ENCODE results near the gene SAG. TPM values are rescaled to one million over a fixed set of nuclear protein-coding genes. Genes with fewer than 3 reads are reported as not detected.

Gene SAG
- total and polyA plus RNA-seq, 8 donors: not detected

DNA sequence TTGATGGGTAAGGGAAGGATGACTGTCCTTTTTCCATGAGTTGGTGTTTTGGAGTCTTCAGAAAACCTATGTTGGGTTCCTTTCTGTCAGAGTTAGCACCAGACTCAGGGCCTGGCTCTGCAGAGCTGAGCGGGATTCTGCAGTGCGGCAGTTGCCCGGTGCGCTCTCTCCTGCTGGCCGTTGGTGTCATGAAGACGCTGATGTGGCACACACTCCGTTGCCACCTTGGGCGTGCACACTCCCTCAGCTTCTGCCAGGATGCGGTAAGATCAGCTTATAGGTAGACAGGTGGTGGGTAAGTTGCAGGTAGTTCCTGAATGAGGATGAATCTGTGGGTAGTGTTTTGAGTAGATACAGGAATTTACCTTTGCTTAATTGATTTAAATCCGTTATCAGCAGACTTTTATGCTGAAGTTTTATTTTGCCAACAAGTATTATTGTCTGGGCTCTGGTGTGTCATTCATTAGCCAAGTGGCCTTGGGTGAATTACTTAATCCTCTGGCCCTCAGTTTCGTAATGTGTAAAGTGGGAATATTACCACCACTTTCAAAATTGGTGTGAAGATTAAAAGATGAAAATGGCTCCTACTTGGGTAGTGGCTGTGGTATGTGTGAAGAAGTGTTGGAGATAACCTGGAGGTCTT lies 73.5 kb downstream of the SAG start:
- Histone ChIP-seq H3K9me3 (no peaks in the 10 kb centered on the region), H3K27me3 (no peaks in the 10 kb centered on the region), H3K36me3 (no peaks in the 10 kb centered on the region), H3K27ac (no peak overlapping the region), H3K4me3 (no peak overlapping the region), H3K4me1 (peaks cover 0 to 5% (median 0%) of the 10 kb centered on the region in 3 donors)
- FAIRE-seq (no peak), ATAC-seq (no peak), DNase-seq (no peak)
- TF ChIP-seq, protein P1, sequence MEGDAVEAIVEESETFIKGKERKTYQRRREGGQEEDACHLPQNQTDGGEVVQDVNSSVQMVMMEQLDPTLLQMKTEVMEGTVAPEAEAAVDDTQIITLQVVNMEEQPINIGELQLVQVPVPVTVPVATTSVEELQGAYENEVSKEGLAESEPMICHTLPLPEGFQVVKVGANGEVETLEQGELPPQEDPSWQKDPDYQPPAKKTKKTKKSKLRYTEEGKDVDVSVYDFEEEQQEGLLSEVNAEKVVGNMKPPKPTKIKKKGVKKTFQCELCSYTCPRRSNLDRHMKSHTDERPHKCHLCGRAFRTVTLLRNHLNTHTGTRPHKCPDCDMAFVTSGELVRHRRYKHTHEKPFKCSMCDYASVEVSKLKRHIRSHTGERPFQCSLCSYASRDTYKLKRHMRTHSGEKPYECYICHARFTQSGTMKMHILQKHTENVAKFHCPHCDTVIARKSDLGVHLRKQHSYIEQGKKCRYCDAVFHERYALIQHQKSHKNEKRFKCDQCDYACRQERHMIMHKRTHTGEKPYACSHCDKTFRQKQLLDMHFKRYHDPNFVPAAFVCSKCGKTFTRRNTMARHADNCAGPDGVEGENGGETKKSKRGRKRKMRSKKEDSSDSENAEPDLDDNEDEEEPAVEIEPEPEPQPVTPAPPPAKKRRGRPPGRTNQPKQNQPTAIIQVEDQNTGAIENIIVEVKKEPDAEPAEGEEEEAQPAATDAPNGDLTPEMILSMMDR (IDR thresholded peaks at IDR 0.05): no peak
- intact Hi-C loops (cut with DNase I): no loop called here
- 78 to 85% methylated on average over 11 of the region's 11 CpGs for WGBS, 2 donors

DNA sequence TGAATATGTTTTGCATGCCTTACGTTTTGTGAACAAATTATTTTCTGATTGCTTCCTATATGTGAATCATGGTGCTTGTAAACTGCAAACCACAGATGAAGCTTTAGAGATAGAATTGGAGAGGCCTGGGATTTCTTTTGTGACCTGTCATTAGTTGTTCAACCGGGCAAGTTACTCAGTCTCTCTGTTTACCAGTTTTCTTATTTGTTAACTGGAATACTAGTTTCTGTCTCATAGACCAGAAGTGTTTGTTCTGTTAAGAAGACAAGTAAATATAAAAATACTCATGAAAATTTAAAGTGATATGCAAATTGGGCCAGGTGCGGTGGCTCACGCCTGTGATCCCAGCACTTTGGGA lies 74.0 kb downstream of the SAG start:
- intact Hi-C loops (cut with DNase I): no loop called here
- 90 to 93% methylated on average over 4 of the region's 4 CpGs for WGBS, 2 donors
- ATAC-seq (no peak), DNase-seq (no peak), FAIRE-seq (no peak)
- TF ChIP-seq, protein P1 (IDR thresholded peaks at IDR 0.05): no peak
- Histone ChIP-seq H3K36me3 (no peaks in the 10 kb centered on the region), H3K9me3 (no peaks in the 10 kb centered on the region), H3K27ac (no peak overlapping the region), H3K4me1 (peaks cover 0 to 5% (median 0%) of the 10 kb centered on the region in 3 donors), H3K4me3 (no peak overlapping the region), H3K27me3 (no peaks in the 10 kb centered on the region)

DNA sequence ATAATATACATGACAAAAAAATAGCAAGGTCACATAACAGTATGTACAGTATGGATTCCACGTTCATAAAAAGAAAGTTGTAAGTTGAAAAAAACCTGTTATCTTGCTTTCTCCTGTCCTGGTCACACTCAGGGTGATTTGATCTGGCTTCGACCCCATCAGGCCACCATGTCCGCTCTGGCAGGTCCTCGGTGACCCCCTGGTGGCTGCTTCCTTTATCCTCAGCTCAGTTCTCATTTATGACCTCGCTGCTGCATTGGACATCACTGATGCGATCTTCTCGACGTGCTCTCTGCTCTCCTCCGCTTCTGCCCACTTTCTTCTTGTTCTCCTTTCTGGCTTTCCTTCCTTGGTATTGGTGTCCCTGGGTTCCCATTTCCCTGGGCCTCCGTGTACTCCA lies 76.4 kb downstream of the SAG start:
- H3K4me1 ChIP-seq: peaks cover 7 to 11% (median 8%) of the 10 kb centered on the region in 3 donors
- no peaks in the 10 kb centered on the region for H3K27me3 ChIP-seq

DNA sequence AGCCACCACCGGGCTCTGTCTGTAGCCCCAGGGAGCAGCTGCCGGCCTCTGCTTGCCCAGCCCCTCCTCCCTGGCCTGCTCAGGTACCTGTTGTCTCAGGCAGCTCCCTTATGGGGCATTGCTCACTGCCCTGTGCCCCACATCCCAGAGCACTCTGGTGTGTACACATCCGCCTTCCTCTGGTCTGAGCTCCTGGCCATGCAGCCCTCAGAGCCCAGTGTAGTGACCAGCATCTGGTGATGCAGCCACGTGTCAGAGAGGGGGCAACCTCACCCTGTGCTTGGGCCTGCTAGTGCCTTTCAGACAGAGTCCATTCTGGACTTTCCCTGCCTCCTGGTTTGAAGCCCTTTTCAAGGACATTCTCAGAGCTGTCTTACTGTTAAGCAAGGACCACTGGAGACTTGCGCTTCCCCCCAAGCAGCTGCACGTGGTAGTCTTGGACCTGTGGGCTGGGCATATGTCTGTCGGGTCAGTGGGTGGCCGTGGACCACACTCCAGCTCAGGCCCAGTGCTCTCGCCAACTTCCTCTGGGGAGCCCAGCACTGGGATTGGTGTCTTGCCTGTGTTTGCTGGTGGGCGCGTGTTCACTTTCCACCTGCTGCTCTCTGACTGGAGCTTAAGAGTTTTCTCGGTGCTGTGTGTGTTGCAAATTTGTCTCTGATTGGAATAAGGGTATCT lies 77.3 kb downstream of the SAG start:
- intact Hi-C loops (cut with DNase I): no loop called here
- Histone ChIP-seq H3K27ac (no peak overlapping the region), H3K36me3 (no peaks in the 10 kb centered on the region), H3K9me3 (no peaks in the 10 kb centered on the region), H3K27me3 (no peaks in the 10 kb centered on the region), H3K4me3 (no peak overlapping the region), H3K4me1 (peaks cover 7 to 11% (median 8%) of the 10 kb centered on the region in 3 donors)
- FAIRE-seq (no peak), ATAC-seq (no peak), DNase-seq (no peak)
- WGBS, 2 donors: 87 to 89% methylated on average over 12 of the region's 12 CpGs
- TF ChIP-seq, protein P1 (IDR thresholded peaks at IDR 0.05): no peak

More for the DNA sequence above, 76.4 kb downstream of the SAG start:
- no peak overlapping the region for H3K4me3 ChIP-seq
- no peak for FAIRE-seq
- intact Hi-C loops (cut with DNase I): no loop called here
- H3K27ac ChIP-seq: no peak overlapping the region
- TF ChIP-seq, protein P1 (IDR thresholded peaks at IDR 0.05): no peak
- WGBS, 2 donors: 89 to 90% methylated on average over 10 of the region's 10 CpGs
- no peak for ATAC-seq
- DNase-seq: no peak
- no peaks in the 10 kb centered on the region for H3K36me3 ChIP-seq
- H3K9me3 ChIP-seq: no peaks in the 10 kb centered on the region

DNA sequence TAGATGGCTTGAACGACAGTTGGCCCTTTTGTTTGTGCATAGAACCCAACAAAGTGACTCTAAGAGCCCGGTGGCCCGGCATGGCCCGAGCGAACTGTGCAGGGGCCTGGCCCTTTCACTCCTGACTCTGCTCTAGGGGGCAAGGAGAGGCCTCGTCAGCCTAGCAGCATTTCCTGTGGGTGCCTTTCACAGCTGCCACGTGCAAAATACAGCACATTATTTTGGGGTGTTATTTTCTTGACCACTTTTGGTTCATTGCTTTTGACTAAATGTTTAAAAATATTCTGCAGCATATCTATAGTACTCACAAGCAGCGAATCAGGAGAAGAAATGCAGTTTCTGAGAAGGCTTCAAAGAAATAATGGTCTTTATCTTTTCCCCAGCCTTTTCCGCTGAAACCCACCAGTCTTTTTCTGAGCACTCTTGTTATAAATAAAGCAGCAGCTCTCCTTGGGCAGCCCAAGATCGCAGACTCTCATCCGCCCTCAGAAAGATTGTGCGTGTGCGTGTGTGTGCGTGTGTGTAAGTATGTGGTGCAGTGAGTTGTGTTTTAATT lies 78.0 kb downstream of the SAG start:
- H3K4me3 ChIP-seq: no peak overlapping the region
- no peaks in the 10 kb centered on the region for H3K9me3 ChIP-seq
- TF ChIP-seq, protein P1 (IDR thresholded peaks at IDR 0.05): no peak
- ATAC-seq (no peak), DNase-seq (no peak), FAIRE-seq (no peak)
- WGBS, 2 donors: 87 to 89% methylated on average over 14 of the region's 14 CpGs
- intact Hi-C loops (cut with DNase I): no loop called here
- H3K27me3 ChIP-seq: no peaks in the 10 kb centered on the region
- H3K27ac ChIP-seq: no peak overlapping the region
- peaks cover 7 to 11% (median 8%) of the 10 kb centered on the region in 3 donors for H3K4me1 ChIP-seq
- no peaks in the 10 kb centered on the region for H3K36me3 ChIP-seq
